HL-60 (cell line): ENCODE results near the gene PTPRM.

Experiments
- CTCF ChIP-seq: IDR thresholded peaks from one replicate; pipeline ENCODE4 v1.5.1; 2011; ENCODE audit warnings: low read length, control low read depth, inconsistent platforms; ENCODE audit not compliant: insufficient read depth
- POLR2AphosphoS5 ChIP-seq: IDR thresholded peaks from 2 replicates; pipeline ENCODE4 v1.6.1; 2012; ENCODE audit warnings: low read depth
- REST ChIP-seq: IDR thresholded peaks from 2 replicates; pipeline ENCODE4 v1.6.1; 2012; ENCODE audit warnings: low read depth; ENCODE audit not compliant: insufficient replicate concordance
- SPI1 ChIP-seq: IDR thresholded peaks from 2 replicates; pipeline ENCODE4 v1.6.1; 2012; ENCODE audit warnings: low read depth, mild to moderate bottlenecking, borderline replicate concordance

GRCh38 chr18:7870266-7870665 lies 303.1 kb downstream of the PTPRM start:
- TF ChIP-seq CTCF = no peak
- no peak for TF ChIP-seq REST
- no peak for TF ChIP-seq SPI1
- no peak for TF ChIP-seq POLR2AphosphoS5
